SJCRH30 (cell line): ENCODE results near the gene ABHD4. TPM values are rescaled to one million over a fixed set of nuclear protein-coding genes. Genes with fewer than 3 reads are reported as not detected.

ENCODE experiments used
- DNase-seq, 2 experiments: peaks; one replicate each; pipeline ENCODE4 v3.0.0-alpha.2; 2015 to 2020
- H3K27ac ChIP-seq: fragments of 250-450 bp; sonication (Bioruptor Pico); 2 replicates; pipeline ENCODE4 v1.5.1; 2020; ENCODE audit warnings: mild to moderate bottlenecking, moderate library complexity
- H3K27me3 ChIP-seq: fragments of 250-450 bp; sonication (Bioruptor Pico); 2 replicates; pipeline ENCODE4 v1.5.1; 2020; ENCODE audit warnings: mild to moderate bottlenecking, moderate library complexity
- H3K36me3 ChIP-seq: fragments of 250-450 bp; sonication (Bioruptor Pico); 2 replicates; pipeline ENCODE4 v1.5.1; 2020; ENCODE audit warnings: mild to moderate bottlenecking, moderate library complexity
- H3K4me1 ChIP-seq: fragments of 250-450 bp; sonication (Bioruptor Pico); 2 replicates; pipeline ENCODE4 v1.5.1; 2020; ENCODE audit warnings: mild to moderate bottlenecking, moderate library complexity
- H3K4me3 ChIP-seq: fragments of 250-450 bp; sonication (Bioruptor Pico); 2 replicates; pipeline ENCODE4 v1.5.1; 2020; ENCODE audit warnings: mild to moderate bottlenecking, moderate library complexity
- H3K9me3 ChIP-seq: fragments of 250-450 bp; sonication (Bioruptor Pico); replicated peaks from 2 replicates; pipeline ENCODE4 v1.5.1; 2020; ENCODE audit warnings: mild to moderate bottlenecking, moderate library complexity
- total RNA-seq: library from RNA; depleted of rRNA; stranded (reverse); fragments of >200 nt; shearing (Covaris generic); gene quantifications from 2 replicates; pipeline ENCODE4 v1.2.3, GENCODE V29; 2014; rRNA removed

The ABHD4 gene
- total RNA-seq, 1 experiment from 2014 or later, result 7.2 TPM

DNA sequence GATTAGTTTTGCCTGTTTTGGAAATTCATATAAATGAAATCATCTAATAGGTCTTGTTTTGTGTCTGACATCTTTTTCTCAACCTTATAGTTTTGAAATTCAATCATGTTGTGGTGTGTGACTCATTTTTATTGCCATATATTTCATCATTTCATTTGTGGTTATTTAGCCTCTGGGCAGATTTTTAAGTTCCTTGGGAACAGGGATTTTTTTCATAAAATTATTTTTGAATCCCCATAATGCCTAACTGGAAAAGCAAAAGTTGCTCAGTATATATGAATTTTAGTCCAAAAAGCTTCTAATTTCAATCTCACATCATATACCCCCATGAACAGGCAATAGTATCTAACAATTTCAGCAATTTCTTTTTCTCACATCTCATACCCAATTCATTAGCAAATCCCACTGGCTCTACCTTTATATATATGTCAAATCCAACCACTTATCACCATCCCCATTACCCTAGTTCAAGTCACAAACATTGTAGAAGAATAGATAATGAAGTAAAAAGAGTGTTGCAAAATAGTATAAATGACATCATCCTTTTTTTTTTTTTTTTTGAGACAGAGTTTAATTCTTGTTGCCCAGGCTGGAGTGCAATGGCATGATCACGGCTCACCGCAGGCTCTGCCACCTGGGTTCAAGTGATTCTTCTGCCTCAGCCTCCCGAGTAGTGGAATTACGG is 48.6 kb downstream of the ABHD4 start:
- Histone ChIP-seq H3K27ac (no peak overlapping the region), H3K27me3 (no peaks in the 10 kb centered on the region), H3K4me1 (peaks cover 7% of the 10 kb centered on the region; the same call in 1 of the 2 replicates), H3K4me3 (no peak overlapping the region), H3K9me3 (no peaks in the 10 kb centered on the region), H3K36me3 (no peaks in the 10 kb centered on the region)
- no peak for DNase-seq

DNA sequence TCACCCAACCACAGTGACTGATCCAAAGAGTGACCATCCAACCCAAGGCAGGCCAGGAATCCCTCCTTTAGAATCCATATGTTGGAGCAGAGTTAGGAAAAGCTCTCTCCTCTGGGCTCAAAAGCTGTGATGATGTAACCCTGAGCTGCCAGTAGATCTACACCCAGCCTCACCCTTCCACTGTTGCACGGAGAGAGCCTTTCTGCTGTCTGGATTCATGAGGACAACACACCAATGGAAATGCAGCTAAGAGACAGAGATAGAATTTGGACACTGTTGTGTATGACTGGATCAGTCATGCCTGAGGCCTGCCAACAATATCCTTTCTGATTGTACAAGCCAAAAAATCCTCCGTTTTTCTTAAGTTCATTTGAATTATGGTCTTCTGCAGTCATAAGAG is 50.4 kb downstream of the ABHD4 start:
- no peaks in the 10 kb centered on the region for H3K36me3 ChIP-seq
- no peak for DNase-seq

DNA sequence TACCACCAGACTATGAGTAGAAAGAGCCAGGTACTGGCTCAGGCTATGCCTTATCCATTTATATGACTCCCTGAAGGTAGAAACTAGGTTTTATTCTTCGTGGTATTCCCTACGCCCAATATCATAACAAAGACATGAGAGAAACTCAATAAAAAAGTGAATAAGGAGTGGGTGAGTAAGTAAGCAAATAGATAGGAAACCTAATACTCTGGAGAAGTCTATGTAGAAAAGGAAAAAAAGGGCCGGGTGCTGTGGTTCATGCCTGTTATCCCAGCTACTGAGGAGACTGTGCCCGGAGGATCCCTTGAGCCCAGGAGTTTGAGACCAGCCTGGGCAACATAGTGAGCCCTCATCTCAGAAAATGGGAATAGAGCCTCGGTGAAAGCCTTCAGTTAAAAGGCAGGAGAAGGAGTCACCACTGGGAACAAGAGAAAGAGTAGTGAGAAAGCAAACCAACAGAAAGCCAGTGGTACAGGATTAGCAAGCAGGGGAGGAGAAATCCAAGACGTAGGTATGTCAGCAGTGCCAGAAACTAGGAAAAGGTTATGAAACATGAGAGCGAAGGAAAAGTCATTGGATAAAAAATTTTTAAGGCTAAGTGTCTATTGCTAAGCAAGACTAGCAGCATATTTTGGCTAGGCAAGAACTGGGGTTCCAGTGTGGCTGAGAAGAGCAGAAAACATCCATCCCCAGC is 52.1 kb downstream of the ABHD4 start:
- Histone ChIP-seq H3K27ac (no peak overlapping the region), H3K27me3 (no peaks in the 10 kb centered on the region), H3K4me1 (peaks cover 4% of the 10 kb centered on the region; the same call in 1 of the 2 replicates), H3K4me3 (no peak overlapping the region), H3K9me3 (no peaks in the 10 kb centered on the region), H3K36me3 (no peaks in the 10 kb centered on the region)
- no peak for DNase-seq

More for the DNA sequence above, 50.4 kb downstream of the ABHD4 start:
- Histone ChIP-seq H3K27me3 (no peaks in the 10 kb centered on the region), H3K9me3 (no peaks in the 10 kb centered on the region), H3K27ac (no peak overlapping the region), H3K4me3 (no peak overlapping the region), H3K4me1 (peaks cover 7% of the 10 kb centered on the region; the same call in 1 of the 2 replicates)

DNA sequence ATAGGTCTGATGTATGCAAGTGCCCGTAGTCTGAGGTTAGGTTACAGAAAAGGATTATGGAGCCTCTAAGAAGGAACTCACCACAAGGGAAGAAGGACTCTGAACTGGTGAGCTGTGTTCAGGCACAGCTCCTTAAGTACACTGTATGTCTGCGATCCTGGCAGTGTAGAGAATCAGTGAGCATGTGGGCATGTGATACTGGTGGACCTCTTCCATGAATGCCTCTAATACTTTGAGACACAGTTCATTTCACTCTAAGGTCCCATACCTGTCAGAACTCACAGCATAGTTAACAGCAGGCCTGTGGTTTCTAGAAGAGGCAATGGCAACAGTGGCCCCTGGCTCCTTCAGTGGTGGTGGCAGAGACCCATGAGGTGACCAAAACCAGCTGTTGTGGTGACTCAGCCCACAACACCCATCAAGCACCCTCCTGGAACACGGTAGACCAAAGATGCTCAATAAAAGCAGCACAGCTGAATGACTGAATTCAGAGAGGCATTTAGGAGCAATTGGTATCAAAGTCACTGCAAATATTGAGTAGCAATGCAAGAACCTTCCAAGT is 52.9 kb downstream of the ABHD4 start:
- DNase-seq, result peak; percentile 41 to 44
- Histone ChIP-seq H3K4me3 (no peak overlapping the region), H3K4me1 (peaks cover 4% of the 10 kb centered on the region; the same call in 1 of the 2 replicates), H3K27ac (no peak overlapping the region), H3K27me3 (no peaks in the 10 kb centered on the region), H3K36me3 (no peaks in the 10 kb centered on the region), H3K9me3 (no peaks in the 10 kb centered on the region)

DNA sequence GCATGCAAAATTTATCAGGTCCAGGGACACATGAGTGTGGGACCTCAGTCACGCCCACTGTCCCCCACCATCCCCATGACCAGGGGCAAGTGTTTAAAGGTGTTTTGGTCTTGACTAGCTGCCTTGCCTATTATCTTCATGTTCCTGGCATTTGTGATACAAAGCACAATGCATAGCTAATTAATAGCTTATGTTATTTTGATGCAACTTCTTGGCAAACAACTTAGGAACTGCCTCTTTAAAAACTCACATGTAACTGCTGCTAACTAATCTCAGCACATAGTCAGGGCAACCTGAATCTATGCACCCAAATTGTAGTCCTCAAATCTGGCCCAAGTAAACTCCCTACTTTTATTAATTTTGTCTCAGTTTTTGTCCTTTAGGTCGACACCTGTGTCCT is 53.5 kb downstream of the ABHD4 start:
- peaks cover 4% of the 10 kb centered on the region; the same call in 1 of the 2 replicates for H3K4me1 ChIP-seq
- H3K36me3 ChIP-seq, result no peaks in the 10 kb centered on the region
- H3K27ac ChIP-seq, result no peak overlapping the region
- H3K27me3 ChIP-seq, result no peaks in the 10 kb centered on the region
- H3K9me3 ChIP-seq, result no peaks in the 10 kb centered on the region
- H3K4me3 ChIP-seq, result no peak overlapping the region
- DNase-seq, result no peak

DNA sequence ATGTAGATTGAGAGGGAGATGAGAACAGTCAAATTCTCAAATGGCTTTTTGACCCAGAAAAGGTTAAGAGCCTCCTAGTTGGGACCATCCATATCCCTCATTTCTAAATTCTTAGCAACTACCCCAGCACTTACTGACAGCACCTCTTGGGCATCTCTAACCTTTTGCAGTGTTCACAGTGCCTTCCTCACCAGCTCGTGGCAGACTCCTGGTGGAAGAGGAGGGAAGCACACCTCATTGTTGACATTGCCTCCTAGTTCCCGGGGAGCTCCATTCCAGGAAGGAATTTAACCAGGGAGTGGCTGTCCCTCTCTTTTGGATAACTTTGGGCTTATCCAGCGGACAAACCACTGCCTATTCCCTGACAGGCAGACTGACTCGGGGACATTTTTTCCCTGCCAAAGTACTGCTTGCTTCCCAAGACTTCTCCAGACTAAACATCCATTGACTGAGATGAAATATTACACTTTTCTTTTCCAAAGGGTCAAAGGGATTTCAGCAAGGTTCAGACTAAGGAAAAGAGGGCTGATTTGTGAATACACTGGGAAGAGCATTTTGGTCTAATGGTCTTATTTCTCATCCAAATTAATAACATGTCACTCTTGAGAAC is 55.0 kb downstream of the ABHD4 start:
- Histone ChIP-seq H3K27ac (no peak overlapping the region), H3K4me1 (peaks cover 12% of the 10 kb centered on the region), H3K9me3 (no peaks in the 10 kb centered on the region), H3K27me3 (no peaks in the 10 kb centered on the region), H3K36me3 (no peaks in the 10 kb centered on the region), H3K4me3 (no peak overlapping the region)
- DNase-seq, result peak; percentile 79 to 91

DNA sequence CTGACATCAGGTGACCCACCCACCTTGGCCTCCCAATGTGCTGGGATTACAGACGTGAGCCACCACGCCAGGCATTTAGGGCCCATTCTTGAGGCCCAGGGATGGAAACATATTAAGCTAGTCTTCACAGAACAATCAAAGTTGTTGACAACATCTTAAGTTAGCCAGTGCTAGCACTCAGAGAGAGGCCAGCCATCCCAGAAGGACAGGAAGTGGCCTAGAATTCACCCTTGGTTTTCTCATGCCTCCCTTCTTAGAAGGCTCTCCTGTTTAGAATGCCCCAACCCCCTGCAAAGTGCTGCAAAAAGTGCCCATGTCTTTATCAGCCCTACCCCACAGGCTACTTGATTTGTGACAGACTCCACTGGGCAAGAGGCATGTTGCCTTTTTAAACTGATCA is 58.1 kb downstream of the ABHD4 start:
- Histone ChIP-seq H3K36me3 (no peaks in the 10 kb centered on the region), H3K27me3 (no peaks in the 10 kb centered on the region), H3K4me1 (peaks cover 15% of the 10 kb centered on the region), H3K9me3 (no peaks in the 10 kb centered on the region), H3K27ac (no peak overlapping the region), H3K4me3 (no peak overlapping the region)
- DNase-seq, result no peak

DNA sequence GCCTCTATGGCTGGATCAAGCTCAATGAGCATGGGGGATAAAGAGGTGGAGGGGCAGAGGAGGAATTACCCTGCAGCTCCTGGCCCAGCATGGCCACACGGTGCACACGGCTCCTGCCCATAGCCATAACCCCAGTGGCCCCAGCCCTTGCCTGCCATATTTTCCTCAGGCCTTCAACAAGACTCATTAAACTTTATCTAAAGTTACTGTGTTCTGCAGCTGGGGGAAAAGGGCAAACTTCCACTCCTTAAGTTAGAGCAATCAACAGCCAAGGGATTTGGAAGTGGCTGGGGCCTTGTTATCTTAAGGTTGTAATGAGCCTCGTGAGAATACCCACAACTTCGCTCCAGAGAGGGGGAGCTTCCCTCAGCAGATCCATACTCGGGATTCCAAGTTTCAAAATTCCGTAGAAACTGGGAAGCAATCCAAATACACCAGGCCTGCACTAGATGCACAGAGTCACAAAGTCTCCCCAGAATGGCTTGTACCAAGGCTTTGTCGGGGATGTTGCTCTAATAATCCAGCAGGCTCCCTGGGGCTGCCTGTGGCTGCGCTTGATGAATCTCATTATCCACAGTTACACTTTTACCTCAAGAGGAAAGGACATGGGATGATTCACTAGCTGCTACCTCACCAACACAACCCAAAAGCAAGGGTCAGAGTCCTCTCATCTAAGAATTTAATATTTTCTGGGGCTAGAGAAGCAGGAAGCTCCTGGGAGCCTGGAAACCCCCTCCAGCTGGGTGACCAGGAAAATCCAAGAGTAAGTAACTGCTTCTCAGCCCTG is 59.0 kb downstream of the ABHD4 start:
- H3K9me3 ChIP-seq, result no peaks in the 10 kb centered on the region
- H3K4me3 ChIP-seq, result no peak overlapping the region
- H3K27ac ChIP-seq, result no peak overlapping the region
- DNase-seq, result peak; percentile 49 to 56
- H3K27me3 ChIP-seq, result no peaks in the 10 kb centered on the region
- no peaks in the 10 kb centered on the region for H3K36me3 ChIP-seq
- H3K4me1 ChIP-seq, result peaks cover 15% of the 10 kb centered on the region

DNA sequence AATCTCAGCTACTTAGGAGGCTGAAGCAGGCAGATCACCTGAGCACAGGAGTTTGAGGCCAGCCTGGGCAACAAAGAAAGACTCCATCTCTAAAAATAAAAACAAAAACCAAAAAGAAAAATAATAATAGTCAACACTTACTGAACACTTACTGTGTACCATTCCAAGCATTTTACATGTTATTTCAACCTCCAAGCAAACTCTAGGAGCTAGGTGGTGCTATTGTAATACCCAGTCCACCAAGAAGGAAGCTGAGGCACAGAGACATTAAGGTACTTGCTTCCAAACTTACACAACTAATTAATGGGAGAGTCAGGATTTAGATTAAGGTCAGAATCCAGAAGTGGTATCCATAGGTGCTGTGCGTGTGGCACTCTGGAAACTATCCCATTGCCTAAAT is 59.8 kb downstream of the ABHD4 start:
- Histone ChIP-seq H3K27me3 (no peaks in the 10 kb centered on the region), H3K9me3 (no peaks in the 10 kb centered on the region), H3K4me3 (no peak overlapping the region), H3K27ac (no peak overlapping the region), H3K4me1 (peaks cover 15% of the 10 kb centered on the region), H3K36me3 (no peaks in the 10 kb centered on the region)
- peak in 1 of 2 experiments; percentile 53 for DNase-seq

DNA sequence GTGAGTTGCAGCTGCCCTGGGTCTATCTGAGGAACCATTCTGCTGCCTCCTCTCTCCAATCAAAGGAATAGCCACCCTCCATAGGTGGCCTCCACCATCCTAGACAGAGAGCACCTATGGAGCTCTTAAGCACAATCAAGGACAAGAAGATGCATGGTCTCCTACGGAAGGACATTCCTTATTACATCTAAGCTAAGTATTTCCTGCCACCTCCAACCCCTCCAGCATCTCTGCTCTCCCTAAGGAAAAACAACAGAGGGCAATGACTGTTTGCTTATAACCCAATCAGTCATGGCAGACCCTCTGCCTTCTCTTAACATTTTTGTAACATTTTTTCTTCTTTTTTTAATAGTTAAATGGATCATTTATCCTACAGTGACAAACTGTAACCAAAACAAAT is 60.8 kb downstream of the ABHD4 start:
- Histone ChIP-seq H3K4me3 (no peak overlapping the region), H3K27me3 (no peaks in the 10 kb centered on the region), H3K36me3 (no peaks in the 10 kb centered on the region), H3K27ac (no peak overlapping the region), H3K4me1 (peaks cover 15% of the 10 kb centered on the region), H3K9me3 (no peaks in the 10 kb centered on the region)
- no peak for DNase-seq

DNA sequence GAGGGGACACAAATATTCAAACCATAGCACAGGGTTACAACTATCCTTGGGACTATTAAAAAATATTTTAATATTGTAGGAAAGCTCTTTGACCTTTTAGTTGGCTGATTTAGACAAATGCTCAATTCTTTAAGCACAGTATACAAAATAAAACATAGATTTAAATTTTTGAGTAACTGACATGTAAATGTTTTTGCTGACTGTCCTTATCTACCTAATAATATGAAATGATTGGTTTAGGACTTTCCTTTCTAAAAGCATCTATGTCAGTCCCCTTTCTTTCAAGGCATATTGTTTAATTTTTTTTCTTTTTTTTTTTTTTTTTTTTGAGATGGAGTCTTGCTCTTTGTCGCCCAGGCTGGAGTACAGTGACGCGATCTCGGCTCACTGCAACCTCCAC is 62.6 kb downstream of the ABHD4 start:
- Histone ChIP-seq H3K27me3 (no peaks in the 10 kb centered on the region), H3K4me3 (no peak overlapping the region), H3K27ac (no peak overlapping the region), H3K4me1 (peaks cover 15% of the 10 kb centered on the region), H3K9me3 (no peaks in the 10 kb centered on the region), H3K36me3 (no peaks in the 10 kb centered on the region)
- no peak for DNase-seq

Other genes starting within 250 kb of the ABHD4 start
- gene DAD1, start 9.1 kb upstream of the ABHD4 start, total RNA-seq, result 225 and 241 TPM in 2 replicates
- gene OR6J1, start 46.1 kb downstream of the ABHD4 start, total RNA-seq, result not detected in 2 replicates
- gene OXA1L, start 168.4 kb downstream of the ABHD4 start, total RNA-seq, result 134 and 145 TPM in 2 replicates
- 46.2 and 47.8 TPM in 2 replicates for gene SLC7A7, start 217.1 kb downstream of the ABHD4 start, total RNA-seq
- gene MRPL52, start 231.6 kb downstream of the ABHD4 start, total RNA-seq, result 65.1 and 95.5 TPM in 2 replicates
- 96.7 and 98.7 TPM in 2 replicates for gene MMP14, start 238.3 kb downstream of the ABHD4 start, total RNA-seq